Globus pallidus (tissue), 1 donor: ENCODE results near the gene KRT36.

ENCODE experiments used
- DNase-seq: peaks from one replicate; pipeline ENCODE4 v3.0.0-alpha.2; 2015; ENCODE audit warnings: low spot score

The KRT36 gene

GRCh38 chr17:41489531-41489930 is at the start of gene KRT36:
Gene KRT36 (minus strand): TSS chr17:41489910. CDS start chr17:41489864, 46 bp downstream.
- no peak for DNase-seq

DNA sequence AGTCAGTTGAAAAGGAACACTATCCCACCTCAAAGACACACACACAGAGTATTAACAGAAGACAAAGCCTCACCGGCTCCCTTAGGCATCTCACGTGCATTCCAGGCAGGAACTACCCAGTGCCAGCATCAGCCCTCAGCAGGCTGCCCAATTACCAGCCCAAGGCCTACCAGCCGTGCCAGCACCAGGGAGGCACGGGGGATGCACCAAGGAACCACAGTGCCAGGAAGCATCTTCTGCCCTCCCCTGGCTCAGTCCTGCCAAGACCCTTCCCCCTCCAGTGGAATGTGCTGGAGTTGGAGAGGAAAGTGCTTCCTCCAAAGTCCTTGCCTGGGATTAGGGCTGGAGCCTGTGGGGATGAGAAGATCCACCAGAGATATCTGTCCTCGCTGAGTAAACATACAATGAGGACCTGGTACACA is 49.4 kb upstream of the KRT36 start:
- no peak for DNase-seq

DNA sequence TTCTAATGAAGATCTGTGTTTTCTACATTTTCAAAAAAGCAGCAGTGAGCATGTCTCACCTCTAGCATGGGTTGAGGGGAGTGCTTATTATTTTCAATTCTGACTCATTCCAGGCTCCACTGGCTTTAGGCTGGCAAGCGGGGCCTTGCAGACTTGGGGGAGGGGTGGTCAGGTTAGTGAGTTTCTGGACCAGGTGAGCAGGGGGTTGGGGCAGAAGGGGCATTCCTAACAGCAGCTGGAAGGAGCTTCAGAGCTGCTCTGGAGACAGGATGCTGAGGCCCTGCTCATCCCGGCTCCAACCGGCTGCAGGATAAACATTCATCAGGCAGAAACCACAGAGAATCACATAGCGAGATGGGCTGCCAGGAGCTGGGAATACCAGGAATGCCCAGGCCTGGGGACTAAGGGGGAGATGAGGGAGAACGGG is 48.9 kb upstream of the KRT36 start:
- no peak for DNase-seq

DNA sequence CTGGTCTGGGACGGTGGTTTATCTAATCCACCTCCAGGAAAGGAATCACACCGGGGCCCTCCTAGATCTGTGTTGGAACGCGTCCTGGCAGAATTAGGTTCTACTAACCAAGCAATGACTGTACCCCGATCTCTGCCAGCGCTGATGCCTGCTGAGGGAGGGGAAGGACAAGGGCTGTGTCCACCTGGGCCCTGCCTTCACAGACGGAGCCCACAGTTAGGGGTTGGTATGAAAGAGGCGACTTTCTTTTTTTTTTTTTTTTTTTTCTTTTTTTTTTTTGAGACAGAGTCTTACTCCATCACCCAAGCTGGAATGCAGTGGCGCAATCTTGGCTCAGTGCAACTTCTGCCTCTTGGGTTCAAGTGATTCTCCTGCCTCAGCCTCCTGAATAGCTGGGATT is 48.3 kb upstream of the KRT36 start:
- no peak for DNase-seq

- no peak for DNase-seq
These were observed 47.9 kb upstream of the KRT36 start for GRCh38 chr17:41537614-41537954.

- DNase-seq = no peak
These were observed 47.3 kb upstream of the KRT36 start for GRCh38 chr17:41536741-41537613.

GRCh38 chr17:41535764-41536481 is 46.2 kb upstream of the KRT36 start:
- DNase-seq = no peak

DNA sequence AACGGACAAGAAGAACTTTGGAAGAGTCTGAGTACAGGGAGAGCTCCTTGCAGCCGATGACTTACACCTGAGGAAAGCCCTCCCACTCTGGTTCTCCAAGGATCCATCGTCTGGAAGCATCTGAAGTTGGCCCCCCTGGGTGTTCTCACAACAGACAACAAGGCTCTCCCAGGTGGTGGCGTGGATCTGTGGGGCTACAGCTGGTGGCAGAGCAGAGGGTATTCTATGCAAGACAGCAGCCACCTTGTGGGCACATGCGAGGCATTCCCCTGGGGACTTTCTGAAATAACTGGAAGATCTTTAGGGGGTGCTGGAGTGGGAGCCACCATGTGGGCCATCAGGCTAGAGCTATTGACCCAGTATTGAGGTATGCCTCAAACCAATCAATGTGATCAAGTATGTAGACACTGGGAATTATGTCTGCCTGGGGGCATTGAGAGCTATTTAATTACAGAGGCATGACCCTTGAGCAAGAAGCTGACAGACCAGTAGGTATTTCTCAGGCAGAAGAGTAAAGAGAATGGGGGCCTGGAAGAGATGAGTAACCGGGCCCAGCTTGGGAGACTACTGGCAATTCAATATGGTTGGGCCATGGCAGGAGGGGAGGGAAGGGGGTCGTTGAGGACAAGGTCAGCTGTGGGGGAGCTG is 45.3 kb upstream of the KRT36 start:
- no peak for DNase-seq

DNA sequence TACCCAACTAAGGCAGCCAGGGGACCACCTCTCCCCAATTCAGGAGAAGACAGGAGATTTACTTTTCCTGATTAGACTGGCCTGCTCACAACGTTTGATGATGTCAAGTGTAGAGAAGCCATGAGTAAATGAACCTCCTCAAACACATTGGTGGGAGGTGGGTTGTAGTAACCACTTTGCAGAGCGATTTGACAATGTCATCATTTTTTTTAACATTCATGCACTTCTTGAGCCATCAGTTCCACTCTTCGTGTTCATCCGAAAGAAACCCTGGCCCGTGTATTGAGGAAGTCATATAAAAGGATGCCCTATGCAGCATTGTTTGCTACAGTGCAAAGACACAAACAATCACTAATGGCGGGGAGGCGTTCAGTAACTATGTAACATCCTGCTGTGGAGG is 43.9 kb upstream of the KRT36 start:
- no peak for DNase-seq

- no peak for DNase-seq
These were observed 43.3 kb upstream of the KRT36 start for GRCh38 chr17:41532947-41533570.

GRCh38 chr17:41531993-41532392 is 42.3 kb upstream of the KRT36 start:
- DNase-seq = no peak

GRCh38 chr17:41530062-41531048 is 40.6 kb upstream of the KRT36 start:
- no peak for DNase-seq

DNA sequence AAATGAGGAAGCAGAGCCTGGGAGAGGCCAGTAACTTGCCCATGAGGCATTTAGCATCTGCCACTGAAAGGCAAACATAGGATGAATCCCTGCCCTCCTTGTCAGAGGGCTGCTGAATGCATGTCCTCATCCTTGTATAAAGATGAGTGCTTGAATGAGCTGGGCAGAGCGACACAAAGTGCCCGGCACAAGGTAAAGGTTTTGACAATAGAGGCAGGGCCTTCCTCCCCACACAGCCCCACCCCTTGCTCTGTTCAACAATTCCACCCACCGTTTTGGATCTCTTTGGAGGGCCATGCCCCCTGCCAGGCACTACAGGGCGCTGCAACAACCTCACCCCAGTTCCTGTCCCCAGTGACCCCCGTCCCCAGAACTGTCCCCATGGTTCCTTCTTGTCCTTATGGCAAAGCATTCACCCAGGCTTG is 39.8 kb upstream of the KRT36 start:
- DNase-seq = no peak

DNA sequence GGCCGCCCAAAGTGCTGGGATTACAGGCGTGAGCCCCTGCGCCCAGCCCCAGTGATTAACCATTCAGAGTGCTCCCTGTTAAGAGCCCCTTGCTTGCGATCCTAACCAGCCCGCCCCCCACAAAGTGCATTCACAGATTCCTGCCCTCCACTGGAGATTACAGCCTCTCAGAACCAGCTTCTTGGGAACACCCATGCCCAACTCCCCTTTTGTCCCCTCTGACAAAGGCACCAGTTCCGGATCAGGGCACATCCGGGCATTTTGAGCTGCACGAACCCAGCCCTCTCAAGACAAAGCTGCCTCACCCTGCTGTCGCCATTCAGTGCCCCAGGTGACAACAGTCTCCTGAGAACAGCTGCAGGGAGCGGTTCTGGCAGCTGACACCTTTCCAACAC is 39.2 kb upstream of the KRT36 start:
- no peak for DNase-seq

DNA sequence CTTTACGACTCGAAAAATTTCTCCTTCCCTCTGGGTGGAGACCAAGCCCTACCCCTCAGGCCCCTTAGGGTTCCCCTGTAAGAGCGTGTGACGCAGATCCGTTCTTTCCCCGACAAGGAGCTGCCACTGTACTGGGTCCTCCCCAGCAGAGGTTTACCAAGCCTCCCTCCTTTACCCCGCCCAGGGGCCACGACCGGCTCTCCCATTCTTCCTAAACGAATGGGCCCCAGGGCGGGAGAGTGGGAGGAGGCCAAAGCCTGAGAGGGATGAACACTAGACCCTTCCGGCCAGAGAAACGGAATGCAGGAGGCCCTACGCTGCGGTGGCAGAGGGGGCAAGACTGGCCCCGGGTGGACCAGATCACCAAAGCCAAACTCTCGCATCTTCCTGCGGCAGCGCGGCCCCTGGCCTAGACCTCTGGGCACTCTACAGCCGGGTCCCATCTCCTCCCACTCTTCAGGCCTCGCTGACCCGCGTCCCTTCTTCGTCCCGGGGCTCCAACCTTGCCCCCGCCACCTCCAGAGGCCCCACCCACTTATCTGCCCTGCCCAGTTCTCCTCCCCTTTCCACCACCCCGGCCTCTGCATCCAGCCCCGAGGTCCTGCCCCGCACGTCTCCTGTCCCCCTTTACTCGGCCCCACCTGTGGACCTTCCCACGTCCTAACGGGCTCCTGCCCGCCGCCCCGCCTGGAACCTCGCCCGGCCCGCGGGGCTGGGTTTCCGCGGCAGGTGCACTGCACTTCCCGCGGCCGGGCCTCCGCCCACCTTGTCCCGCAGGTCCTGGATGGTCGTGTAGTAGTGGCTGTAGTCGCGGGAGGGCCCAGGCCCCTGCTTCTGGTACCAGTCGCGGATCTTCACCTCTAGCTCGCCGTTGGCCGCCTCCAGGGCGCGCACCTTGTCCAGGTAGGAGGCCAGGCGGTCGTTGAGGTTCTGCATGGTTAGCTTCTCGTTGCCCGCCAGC is 37.6 kb upstream of the KRT36 start:
- no peak for DNase-seq

DNA sequence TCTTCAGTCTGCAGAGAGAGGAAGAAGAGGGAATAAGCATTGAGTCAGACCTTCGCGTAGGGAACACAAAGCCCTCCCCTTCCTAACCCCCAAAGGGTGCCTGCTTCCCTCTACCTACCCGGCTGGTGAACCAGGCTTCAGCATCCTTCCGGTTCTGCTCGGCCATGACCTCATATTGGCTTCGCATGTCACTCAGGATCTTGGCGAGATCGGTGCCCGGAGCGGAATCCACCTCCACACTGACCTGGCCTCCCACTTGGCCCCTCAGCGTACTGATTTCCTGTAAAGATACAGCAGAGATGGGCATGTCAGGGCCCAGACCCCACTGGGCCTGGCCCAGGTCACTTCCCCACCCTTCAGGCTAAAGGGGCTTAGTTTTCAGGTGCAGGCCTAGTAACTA is 34.6 kb upstream of the KRT36 start:
- no peak for DNase-seq

- no peak for DNase-seq
These were observed 34.1 kb upstream of the KRT36 start for GRCh38 chr17:41523787-41524186.

- DNase-seq = no peak
These were observed 33.5 kb upstream of the KRT36 start for GRCh38 chr17:41523225-41523593.

DNA sequence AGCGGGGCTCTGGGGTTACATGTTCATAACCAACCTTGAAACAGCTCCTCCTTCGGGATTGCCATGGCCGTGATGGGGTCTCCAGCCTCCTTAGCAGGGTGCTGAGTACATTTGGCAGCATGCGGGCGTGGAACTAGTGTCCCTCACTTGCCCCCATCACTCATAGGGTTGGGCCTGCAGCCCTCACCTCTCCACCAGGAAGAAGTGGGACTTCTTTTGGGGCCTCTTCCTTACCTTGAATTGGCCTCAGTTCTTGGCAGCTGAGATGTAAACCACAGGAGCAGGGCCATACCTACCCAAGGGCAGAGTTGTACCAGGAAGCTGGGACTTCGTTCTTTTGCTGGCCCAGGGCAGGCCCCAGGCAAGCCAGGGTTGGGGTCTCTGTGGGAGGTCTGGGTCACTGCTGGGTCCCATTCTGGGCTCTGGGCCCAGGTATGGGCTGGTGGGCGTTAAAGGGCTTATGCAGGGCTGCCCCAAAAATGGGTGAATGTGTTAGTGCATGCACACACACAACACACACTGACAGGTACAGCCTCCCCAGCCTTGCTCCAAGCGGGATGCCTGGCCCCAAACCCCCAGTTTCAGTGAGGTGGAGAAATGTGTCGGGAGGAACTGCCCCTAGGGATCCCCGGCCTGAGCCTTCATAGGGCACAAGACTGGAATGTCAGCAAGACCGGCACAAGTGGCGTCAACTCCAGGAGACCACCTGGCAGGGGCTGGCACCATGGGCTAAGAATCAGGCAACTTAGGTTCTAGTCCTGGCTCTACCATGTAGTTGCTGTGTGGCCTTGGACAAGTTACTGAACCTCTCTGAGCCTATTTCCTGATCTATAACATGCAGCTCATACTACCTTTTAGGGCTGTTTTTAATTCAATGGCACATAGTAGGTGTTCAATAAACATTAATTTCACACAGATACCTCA is 32.9 kb upstream of the KRT36 start:
- no peak for DNase-seq
